ENCODE data around the gene TBC1D2B. TPM values are rescaled to one million over a fixed set of nuclear protein-coding genes. Genes with fewer than 3 reads are reported as not detected.

Gene TBC1D2B
- total and polyA plus RNA-seq, 4 donors = 21.8 to 62.9 (median 38.9) TPM

DNA sequence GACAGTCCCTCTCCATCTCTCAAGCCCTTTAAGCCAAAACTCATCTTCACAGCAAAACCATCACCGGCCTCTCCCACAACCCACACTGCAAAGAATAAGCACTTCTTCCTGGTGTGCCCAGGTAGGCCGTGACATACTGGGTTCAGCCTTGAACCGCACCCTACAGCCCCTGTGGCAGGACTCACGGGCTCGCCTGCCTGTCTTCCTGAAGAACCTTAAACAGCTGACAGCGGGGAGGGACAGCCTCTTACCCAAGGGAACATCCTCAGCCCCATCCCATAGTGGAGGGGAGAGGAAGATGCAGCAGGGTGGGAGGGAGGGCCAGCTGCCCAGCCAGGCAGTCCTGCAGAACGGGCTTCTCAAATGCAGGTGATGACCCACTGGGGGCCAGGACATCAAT lies 40.2 kb downstream of the TBC1D2B start:
- no peak for DNase-seq
- no peak overlapping the region for H3K4me3 ChIP-seq
- ATAC-seq (ENCODE audit: insufficient read depth, low FRiP score) = no peak
- H3K27me3 ChIP-seq (ENCODE audit: control insufficient read depth in 3 of 3, insufficient read depth in 3 of 3, low read length in 2 of 3) = no peaks in the 10 kb centered on the region
- WGBS, 2 donors = 46 to 69% methylated on average over 7 of the region's 7 CpGs
- TF ChIP-seq, protein P1, sequence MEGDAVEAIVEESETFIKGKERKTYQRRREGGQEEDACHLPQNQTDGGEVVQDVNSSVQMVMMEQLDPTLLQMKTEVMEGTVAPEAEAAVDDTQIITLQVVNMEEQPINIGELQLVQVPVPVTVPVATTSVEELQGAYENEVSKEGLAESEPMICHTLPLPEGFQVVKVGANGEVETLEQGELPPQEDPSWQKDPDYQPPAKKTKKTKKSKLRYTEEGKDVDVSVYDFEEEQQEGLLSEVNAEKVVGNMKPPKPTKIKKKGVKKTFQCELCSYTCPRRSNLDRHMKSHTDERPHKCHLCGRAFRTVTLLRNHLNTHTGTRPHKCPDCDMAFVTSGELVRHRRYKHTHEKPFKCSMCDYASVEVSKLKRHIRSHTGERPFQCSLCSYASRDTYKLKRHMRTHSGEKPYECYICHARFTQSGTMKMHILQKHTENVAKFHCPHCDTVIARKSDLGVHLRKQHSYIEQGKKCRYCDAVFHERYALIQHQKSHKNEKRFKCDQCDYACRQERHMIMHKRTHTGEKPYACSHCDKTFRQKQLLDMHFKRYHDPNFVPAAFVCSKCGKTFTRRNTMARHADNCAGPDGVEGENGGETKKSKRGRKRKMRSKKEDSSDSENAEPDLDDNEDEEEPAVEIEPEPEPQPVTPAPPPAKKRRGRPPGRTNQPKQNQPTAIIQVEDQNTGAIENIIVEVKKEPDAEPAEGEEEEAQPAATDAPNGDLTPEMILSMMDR (IDR thresholded peaks at IDR 0.05; ENCODE audit: control extremely low read depth, extremely low read depth) = no peak
- peaks cover 0 to 2% (median 0%) of the 10 kb centered on the region in 4 donors for H3K9me3 ChIP-seq (ENCODE audit: control insufficient read depth in 4 of 4, insufficient read depth in 3 of 4, low read length in 3 of 4)
- no peak overlapping the region for H3K9ac ChIP-seq (ENCODE audit: insufficient read depth in 1 of 2, low read length in 2 of 2)
- H3K36me3 ChIP-seq (ENCODE audit: control insufficient read depth in 4 of 4, insufficient read depth in 4 of 4, low read length in 4 of 4) = peaks cover 0 to 8% (median 6%) of the 10 kb centered on the region in 4 donors
- peaks cover 0 to 33% (median 22%) of the 10 kb centered on the region in 5 donors for H3K4me1 ChIP-seq (ENCODE audit: control insufficient read depth in 5 of 5, insufficient read depth in 5 of 5, low read length in 5 of 5)
- peak overlapping the region in 1 of 2 donors; percentile 37 for H3K27ac ChIP-seq (ENCODE audit: low read depth in 1 of 2, low read length in 1 of 2)

DNA sequence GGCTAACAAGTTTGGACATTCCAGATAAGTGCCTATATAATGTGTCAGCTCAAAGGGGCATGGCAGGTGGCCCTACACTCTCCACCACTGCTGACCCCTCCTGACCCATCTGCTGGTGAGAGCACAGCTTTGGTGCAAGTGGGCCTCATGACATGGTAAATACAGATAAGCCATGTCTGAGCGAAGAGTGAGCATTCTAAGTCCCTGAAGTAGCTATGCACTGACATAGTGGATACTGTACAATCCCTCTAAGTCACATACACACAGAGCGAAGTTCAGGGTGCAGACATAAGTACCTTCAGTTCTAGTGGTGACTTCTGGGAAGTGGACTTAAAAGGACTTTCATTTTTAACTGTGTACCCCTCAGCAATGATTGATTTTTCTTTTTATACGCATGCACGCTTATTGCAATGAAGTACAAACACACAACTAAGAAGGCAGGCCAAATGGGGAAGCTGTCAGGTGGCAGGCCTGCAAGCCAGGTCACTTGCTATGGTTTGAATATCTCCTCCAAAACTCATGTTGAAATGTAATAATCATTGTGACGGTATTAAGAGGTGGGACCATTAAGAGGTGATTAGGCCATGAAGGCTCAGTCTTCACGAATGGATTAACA lies 41.5 kb downstream of the TBC1D2B start:
- H3K36me3 ChIP-seq (ENCODE audit: control insufficient read depth in 4 of 4, insufficient read depth in 4 of 4, low read length in 4 of 4) = peaks cover 0 to 6% (median 0%) of the 10 kb centered on the region in 4 donors
- H3K9me3 ChIP-seq (ENCODE audit: control insufficient read depth in 4 of 4, insufficient read depth in 3 of 4, low read length in 3 of 4) = peaks cover 0 to 2% (median 0%) of the 10 kb centered on the region in 4 donors
- TF ChIP-seq, protein P1 (IDR thresholded peaks at IDR 0.05; ENCODE audit: control extremely low read depth, extremely low read depth) = no peak
- H3K27me3 ChIP-seq (ENCODE audit: control insufficient read depth in 3 of 3, insufficient read depth in 3 of 3, low read length in 2 of 3) = no peaks in the 10 kb centered on the region
- H3K9ac ChIP-seq (ENCODE audit: insufficient read depth in 1 of 2, low read length in 2 of 2) = no peak overlapping the region
- H3K4me3 ChIP-seq = no peak overlapping the region
- no peak for DNase-seq
- H3K27ac ChIP-seq (ENCODE audit: low read depth in 1 of 2, low read length in 1 of 2) = peak overlapping the region in 1 of 2 donors; percentile 59
- peaks cover 0 to 35% (median 22%) of the 10 kb centered on the region in 5 donors for H3K4me1 ChIP-seq (ENCODE audit: control insufficient read depth in 5 of 5, insufficient read depth in 5 of 5, low read length in 5 of 5)
- no peak for ATAC-seq (ENCODE audit: insufficient read depth, low FRiP score)
- 70 to 71% methylated on average over 6 of the region's 6 CpGs for WGBS, 2 donors

DNA sequence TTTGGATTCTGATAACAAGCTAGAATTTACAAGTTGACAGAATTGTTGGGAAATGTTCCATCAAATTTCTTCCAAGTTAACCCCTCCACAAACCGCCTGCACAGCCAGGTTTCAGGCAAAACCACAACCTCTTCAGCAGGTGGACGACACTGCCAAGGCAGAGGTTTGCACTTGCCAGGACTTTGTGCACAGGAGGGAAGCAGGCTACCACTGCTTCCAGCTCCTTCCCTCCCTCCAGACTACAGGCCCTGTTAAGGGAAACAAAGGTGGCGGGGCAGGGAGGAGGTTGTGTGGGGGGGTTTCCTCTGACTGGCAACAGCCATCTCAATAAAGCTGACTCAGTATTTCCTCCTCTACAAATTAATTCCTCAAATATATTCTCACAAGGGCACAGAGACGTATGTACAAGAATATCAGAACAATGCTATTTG lies 42.2 kb downstream of the TBC1D2B start:
- 12 to 15% methylated on average over 4 of the region's 4 CpGs for WGBS, 2 donors
- TF ChIP-seq, protein P1 (IDR thresholded peaks at IDR 0.05; ENCODE audit: control extremely low read depth, extremely low read depth) = no peak
- DNase-seq (peak in 1 of 3 donors; percentile 22), ATAC-seq (ENCODE audit: insufficient read depth, low FRiP score) (no peak)
- H3K4me1 ChIP-seq (ENCODE audit: control insufficient read depth in 5 of 5, insufficient read depth in 5 of 5, low read length in 5 of 5) = peaks cover 0 to 35% (median 22%) of the 10 kb centered on the region in 5 donors
- no peaks in the 10 kb centered on the region for H3K27me3 ChIP-seq (ENCODE audit: control insufficient read depth in 3 of 3, insufficient read depth in 3 of 3, low read length in 2 of 3)
- H3K9me3 ChIP-seq (ENCODE audit: control insufficient read depth in 4 of 4, insufficient read depth in 3 of 4, low read length in 3 of 4) = peaks cover 0 to 2% (median 0%) of the 10 kb centered on the region in 4 donors
- H3K36me3 ChIP-seq (ENCODE audit: control insufficient read depth in 4 of 4, insufficient read depth in 4 of 4, low read length in 4 of 4) = peaks cover 0 to 6% (median 0%) of the 10 kb centered on the region in 4 donors
- H3K4me3 ChIP-seq = no peak overlapping the region
- H3K9ac ChIP-seq (ENCODE audit: insufficient read depth in 1 of 2, low read length in 2 of 2) = no peak overlapping the region
- peak overlapping the region in 1 of 2 donors; percentile 41 for H3K27ac ChIP-seq (ENCODE audit: low read depth in 1 of 2, low read length in 1 of 2)

Data from lung (tissue), 12 donors.